HG03045 (cell line): ENCODE data around the gene APOL4.
"Not testable (repeated sequence)": the region's sequence is repeated elsewhere in the genome, so short reads cannot be mapped to it uniquely, and the experiment has no call there.

ENCODE experiments used
- ATAC-seq: cut with Tn5 transposase; IDR thresholded peaks from one replicate; pipeline ENCODE4 v1.9.1; 2021; ENCODE audit warnings: mild to moderate bottlenecking, moderate library complexity; ENCODE audit not compliant: unreplicated experiment

APOL4 gene

DNA sequence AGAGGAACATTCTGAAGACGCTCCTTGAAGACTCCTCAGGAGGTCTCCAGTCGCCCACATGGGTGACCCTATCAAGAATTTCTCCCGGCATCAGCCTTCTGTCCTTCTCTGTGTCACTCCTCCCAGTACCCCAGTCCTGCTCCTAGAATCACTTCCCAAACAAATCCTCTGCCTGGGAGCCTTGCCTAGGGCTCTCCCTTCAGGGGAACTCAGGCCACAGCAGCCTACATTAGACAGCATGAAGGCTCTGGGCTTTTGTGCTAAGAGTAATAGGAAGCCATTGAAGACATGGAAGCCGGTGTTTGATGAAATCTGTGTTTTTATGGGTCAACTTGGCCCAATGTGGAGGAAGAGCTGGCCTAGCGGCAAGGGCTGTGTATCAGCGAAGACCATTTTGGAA is 13.7 kb downstream of the APOL4 start:
- ATAC-seq, result not testable (repeated sequence)

DNA sequence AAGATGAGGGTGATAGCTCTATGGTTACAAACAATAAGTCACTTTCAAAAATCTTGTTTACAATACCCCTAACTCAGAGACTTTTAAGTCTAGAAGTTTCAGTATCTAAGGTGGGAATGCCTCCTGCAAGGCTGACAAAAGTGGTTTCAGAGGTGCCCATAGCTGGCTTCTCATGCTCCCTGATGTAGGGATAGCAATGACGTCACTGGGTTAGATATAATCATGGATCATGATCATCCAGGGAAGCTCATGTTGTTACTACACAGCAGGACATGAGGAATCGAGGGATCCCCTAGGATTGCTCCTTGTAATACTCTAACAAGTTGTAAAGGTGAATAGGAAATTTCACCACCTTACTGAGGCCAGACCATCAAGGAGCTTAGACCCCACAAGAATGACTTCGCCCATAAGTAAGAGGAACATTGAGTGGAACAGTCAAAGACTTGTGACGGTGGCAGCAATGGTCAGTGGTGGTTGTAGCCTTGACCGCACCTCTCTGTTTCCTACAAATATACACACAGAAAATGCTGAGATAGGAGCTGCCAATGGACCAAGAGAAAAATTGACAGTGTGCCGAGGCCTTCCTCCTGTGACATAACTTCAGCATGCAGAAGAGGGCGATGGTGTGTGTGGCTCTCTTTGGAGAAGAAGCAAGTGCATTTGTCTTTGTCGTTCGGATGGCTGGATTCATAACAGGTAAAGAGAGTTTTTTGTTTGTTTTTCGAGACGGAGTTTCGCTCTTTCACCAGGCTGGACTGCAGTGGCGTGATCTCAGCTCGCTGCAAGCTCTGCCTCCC is 15.6 kb downstream of the APOL4 start:
- ATAC-seq, result no peak

- no peak for ATAC-seq
Observed at GRCh38 chr22:36184433-36185025, 17.1 kb downstream of the APOL4 start.

DNA sequence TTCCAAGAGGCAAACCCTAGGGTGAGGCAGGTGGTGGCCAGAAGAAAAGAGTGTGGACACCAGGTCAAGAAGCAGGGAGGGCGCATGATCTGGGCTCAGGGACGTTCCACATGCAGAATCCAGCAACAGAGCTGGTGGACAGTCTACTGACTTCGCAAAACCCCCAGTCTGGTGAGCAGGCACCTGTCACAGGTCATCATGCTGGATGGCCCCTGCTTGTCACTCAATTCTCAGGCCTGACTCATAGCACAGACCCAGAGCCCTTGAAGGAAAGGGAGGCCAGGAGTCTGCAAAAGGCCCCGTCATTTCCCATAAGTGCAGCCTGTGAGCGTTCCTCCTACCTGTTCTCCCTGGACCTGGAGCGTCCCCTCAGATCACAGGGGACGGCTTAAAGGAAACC is 18.2 kb downstream of the APOL4 start:
- no peak for ATAC-seq

- ATAC-seq, result no peak
Observed at GRCh38 chr22:36182857-36183256, 18.8 kb downstream of the APOL4 start.

GRCh38 chr22:36182056-36182455 is 19.6 kb downstream of the APOL4 start:
- no peak for ATAC-seq

DNA sequence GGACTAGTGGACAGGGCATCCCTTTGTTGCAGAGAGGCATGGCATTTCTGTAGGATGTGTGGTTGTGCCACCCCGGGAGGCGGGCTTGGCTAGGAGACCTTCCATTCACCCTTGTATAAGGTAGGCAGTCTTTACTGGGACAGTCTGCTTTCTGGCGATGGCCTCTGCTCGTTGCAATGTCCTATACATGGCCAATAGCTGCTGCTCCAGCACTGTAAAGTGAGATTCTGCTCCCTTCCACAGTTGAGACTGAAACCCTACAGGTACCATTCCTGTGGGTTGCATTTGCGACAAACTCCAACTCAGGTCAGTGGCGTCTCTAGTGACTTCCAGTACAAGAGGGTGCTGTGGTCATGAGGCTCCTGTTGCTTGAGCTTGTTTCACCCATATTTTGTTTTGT is 20.7 kb downstream of the APOL4 start:
- ATAC-seq, result no peak

GRCh38 chr22:36180038-36180880 is 21.4 kb downstream of the APOL4 start:
- ATAC-seq, result no peak

- no peak for ATAC-seq
Observed at GRCh38 chr22:36177160-36177559, 24.4 kb downstream of the APOL4 start.

- no peak for ATAC-seq
Observed at GRCh38 chr22:36175892-36176291, 25.7 kb downstream of the APOL4 start.

DNA sequence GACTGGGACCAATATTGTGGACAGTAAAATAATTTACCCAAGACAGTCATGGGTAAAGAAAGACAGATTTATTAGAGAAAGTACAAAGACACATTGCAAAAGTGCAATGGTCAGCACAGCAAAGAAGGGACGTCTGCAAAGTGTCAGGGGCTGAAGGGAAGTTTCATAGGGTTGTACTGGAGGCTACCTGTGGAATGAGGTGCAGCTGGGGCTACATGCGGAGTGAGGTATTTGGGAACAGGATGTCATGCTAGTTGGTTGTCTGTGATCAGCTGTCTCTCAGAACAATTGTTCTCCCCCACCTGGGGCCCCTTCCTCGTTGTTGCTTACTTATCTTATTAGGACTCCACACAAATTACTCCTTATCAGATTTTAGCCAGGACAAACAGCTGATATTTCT is 29.7 kb downstream of the APOL4 start:
- ATAC-seq, result no peak

DNA sequence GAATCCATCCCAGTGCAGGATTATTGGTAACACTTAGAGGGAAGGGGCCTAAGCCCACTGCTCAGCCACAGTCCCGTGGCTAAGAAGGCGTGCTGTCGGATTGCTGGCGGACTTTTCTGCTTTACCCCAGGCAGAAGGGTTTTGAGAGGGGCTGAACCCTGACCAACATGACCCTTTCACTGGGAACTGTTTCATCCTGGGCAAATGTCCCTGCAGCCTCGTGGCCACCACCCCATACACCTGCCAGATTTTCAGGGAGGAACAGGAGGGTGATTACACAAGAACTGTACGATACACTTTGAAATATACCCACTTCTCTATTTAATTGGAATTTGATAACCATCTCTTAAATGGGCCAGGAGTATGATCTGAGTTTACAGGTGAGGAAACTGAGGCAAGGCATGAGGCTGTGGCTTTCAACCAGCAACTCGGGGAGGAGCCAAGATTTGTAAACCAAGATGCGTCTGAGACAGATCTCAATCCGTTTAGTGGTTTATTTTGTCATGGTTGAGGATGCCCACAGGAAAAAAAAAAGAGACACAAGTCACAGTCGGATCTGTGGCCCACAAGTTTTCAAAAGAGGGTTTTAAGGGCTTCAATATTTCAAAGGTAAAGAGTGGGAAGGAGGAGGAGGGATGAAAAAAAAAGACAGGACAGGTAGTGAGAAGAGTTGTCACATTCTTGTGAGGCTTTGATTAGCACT is 34.9 kb downstream of the APOL4 start:
- ATAC-seq, result no peak

DNA sequence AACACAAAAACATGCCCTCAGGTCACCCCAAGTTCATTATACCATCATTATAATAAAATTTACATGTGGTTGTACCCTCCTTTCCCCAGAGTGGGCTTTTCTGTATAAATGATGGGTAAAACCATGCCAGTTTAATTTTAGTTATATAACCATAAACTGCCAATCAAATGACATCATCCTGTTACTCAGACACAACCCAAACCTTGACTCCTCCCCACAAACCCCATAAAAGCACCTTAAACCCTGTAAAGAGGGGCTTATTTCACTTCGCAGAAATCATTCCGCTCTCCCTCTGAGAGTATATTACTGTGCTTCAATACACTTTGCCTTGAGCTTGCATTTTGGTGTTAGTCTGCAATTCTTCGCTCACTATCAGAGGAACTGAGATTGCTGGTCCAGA is 35.5 kb downstream of the APOL4 start:
- ATAC-seq, result no peak

GRCh38 chr22:36165141-36165540 is 36.5 kb downstream of the APOL4 start:
- ATAC-seq, result no peak

GRCh38 chr22:36164621-36165020 is 37.0 kb downstream of the APOL4 start:
- ATAC-seq, result no peak

DNA sequence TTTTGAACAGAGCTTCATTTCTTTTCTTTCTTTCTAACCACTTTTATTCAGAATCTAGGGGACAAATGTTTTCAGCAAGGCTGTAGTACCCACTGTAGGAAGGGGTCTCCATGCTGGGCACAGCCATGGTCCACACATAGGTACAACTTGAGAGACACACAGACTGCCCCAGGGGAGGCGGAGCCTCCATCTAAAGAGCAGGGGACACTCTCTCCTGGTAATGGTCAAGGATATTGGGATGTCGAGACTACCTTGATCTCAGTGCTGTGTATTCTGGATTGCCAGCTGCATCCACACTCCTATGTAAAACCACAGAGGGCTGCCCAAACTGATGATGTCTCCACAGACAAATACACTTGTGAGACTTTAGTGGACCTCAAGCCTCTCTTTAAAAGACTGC is 38.1 kb downstream of the APOL4 start:
- ATAC-seq, result no peak

DNA sequence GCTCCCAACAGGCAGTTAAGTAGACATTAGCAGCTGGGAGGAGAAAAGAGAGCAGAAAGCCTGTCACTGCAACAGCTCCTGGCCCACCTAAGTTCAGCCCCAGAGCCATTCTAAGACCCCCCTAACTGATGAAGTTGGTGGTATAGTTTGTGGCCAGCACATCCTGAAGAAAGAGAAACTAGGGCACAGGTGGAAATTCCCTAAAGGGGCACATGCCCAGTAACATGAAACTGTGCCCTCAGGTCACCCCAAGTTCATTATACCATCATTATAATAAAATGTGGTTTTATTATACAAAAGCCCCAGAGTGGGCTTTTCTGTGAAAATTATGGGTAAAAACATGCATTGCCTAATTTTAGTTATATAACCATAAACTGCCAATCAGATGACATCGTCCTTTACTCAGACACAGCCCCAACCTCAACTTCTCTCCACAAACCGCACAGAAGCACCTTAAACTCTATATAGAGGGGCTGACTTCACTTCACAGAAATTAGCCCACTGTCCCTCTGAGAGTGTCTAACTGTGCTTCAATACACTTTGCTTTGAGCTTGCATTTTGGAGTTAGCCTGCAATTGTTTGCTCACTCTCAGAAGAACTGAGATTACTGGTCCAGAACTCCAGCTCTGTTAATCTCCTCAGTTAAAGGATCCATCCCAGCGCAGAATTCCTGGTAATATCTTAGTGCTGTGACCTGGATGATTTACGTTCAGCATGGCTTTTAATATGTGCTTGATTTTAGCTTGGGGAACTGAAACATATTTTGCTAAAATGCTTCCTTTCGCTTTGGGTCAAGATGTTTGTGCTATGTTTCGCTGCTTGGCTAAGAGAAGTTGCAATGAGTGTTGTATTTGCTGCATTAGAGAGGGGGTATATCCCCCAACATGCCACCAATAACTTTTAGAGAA is 39.2 kb downstream of the APOL4 start:
- ATAC-seq, result no peak

GRCh38 chr22:36161793-36162126 is 39.8 kb downstream of the APOL4 start:
- not testable (repeated sequence) for ATAC-seq

- no peak for ATAC-seq
Observed at GRCh38 chr22:36160499-36160942, 41.1 kb downstream of the APOL4 start, which contains the start of gene APOL3. Gene APOL3, minus strand, starts transcription at chr22:36160755. Its CDS starts 11,700 bp downstream, at chr22:36149055.
